ENCODE measurements around the gene ITPKB. TPM values are rescaled to one million over a fixed set of nuclear protein-coding genes. Genes with fewer than 3 reads are reported as not detected.

The ITPKB gene
- total and polyA plus RNA-seq, 4 donors = 2.1 to 31.8 (median 11.7) TPM

- Histone ChIP-seq H3K27ac (ENCODE audit: low read depth in 1 of 2, low read length in 2 of 2) (peak overlapping the region in 1 of 2 donors; percentile 54), H3K36me3 (ENCODE audit: control insufficient read depth in 1 of 2, insufficient read depth in 2 of 2, low read length in 1 of 2) (no peaks in the 10 kb centered on the region), H3K9me3 (ENCODE audit: control insufficient read depth, low read length) (no peaks in the 10 kb centered on the region), H3K27me3 (ENCODE audit: control insufficient read depth in 1 of 2, insufficient read depth in 2 of 2, low read length in 1 of 2) (no peaks in the 10 kb centered on the region), H3K4me1 (ENCODE audit: control insufficient read depth in 1 of 2, insufficient read depth in 2 of 2, low read length in 2 of 2) (peaks cover 5 to 6% of the 10 kb centered on the region in 2 donors), H3K4me3 (ENCODE audit: low read length in 2 of 2) (no peak overlapping the region)
- 59 to 60% methylated on average over 17 of the region's 17 CpGs for WGBS, 2 donors
- DNase-seq (peak; percentile 70 to 83), ATAC-seq (ENCODE audit: low FRiP score) (peak; percentile 37)
- intact Hi-C loops (cut with DNase I) = no loop called here
Measured at GRCh38 chr1:226674892-226675714, 64.0 kb downstream of the ITPKB start.

GRCh38 chr1:226672339-226672762, 66.7 kb downstream of the ITPKB start:
- H3K4me1 ChIP-seq (ENCODE audit: control insufficient read depth in 1 of 2, insufficient read depth in 2 of 2, low read length in 2 of 2) = peaks cover 5 to 6% of the 10 kb centered on the region in 2 donors
- WGBS, 2 donors = 70 to 78% methylated on average over 4 of the region's 4 CpGs
- no peak overlapping the region for H3K4me3 ChIP-seq (ENCODE audit: low read length in 2 of 2)
- no peak for DNase-seq
- H3K27ac ChIP-seq (ENCODE audit: low read depth in 1 of 2, low read length in 2 of 2) = no peak overlapping the region
- ATAC-seq (ENCODE audit: low FRiP score) = no peak
- H3K9me3 ChIP-seq (ENCODE audit: control insufficient read depth, low read length) = no peaks in the 10 kb centered on the region
- intact Hi-C loops (cut with DNase I) = no loop called here
- H3K27me3 ChIP-seq (ENCODE audit: control insufficient read depth in 1 of 2, insufficient read depth in 2 of 2, low read length in 1 of 2) = no peaks in the 10 kb centered on the region
- H3K36me3 ChIP-seq (ENCODE audit: control insufficient read depth in 1 of 2, insufficient read depth in 2 of 2, low read length in 1 of 2) = no peaks in the 10 kb centered on the region

- no peaks in the 10 kb centered on the region for H3K27me3 ChIP-seq (ENCODE audit: control insufficient read depth in 1 of 2, insufficient read depth in 2 of 2, low read length in 1 of 2)
- DNase-seq = no peak
- H3K9me3 ChIP-seq (ENCODE audit: control insufficient read depth, low read length) = no peaks in the 10 kb centered on the region
- no peak for ATAC-seq (ENCODE audit: low FRiP score)
- intact Hi-C loops (cut with DNase I) = no loop called here
- H3K4me1 ChIP-seq (ENCODE audit: control insufficient read depth in 1 of 2, insufficient read depth in 2 of 2, low read length in 2 of 2) = peaks cover 3 to 5% of the 10 kb centered on the region in 2 donors
- no peaks in the 10 kb centered on the region for H3K36me3 ChIP-seq (ENCODE audit: control insufficient read depth in 1 of 2, insufficient read depth in 2 of 2, low read length in 1 of 2)
- 90 to 94% methylated on average over 5 of the region's 5 CpGs for WGBS, 2 donors
- H3K4me3 ChIP-seq (ENCODE audit: low read length in 2 of 2) = no peak overlapping the region
- H3K27ac ChIP-seq (ENCODE audit: low read depth in 1 of 2, low read length in 2 of 2) = no peak overlapping the region
Measured at GRCh38 chr1:226671277-226671676, 67.8 kb downstream of the ITPKB start.

GRCh38 chr1:226670073-226670472, 69.0 kb downstream of the ITPKB start:
- Histone ChIP-seq H3K27ac (ENCODE audit: low read depth in 1 of 2, low read length in 2 of 2) (no peak overlapping the region), H3K36me3 (ENCODE audit: control insufficient read depth in 1 of 2, insufficient read depth in 2 of 2, low read length in 1 of 2) (no peaks in the 10 kb centered on the region), H3K9me3 (ENCODE audit: control insufficient read depth, low read length) (no peaks in the 10 kb centered on the region), H3K4me3 (ENCODE audit: low read length in 2 of 2) (no peak overlapping the region), H3K4me1 (ENCODE audit: control insufficient read depth in 1 of 2, insufficient read depth in 2 of 2, low read length in 2 of 2) (no peaks in the 10 kb centered on the region), H3K27me3 (ENCODE audit: control insufficient read depth in 1 of 2, insufficient read depth in 2 of 2, low read length in 1 of 2) (no peaks in the 10 kb centered on the region)
- WGBS, 2 donors = 87 to 88% methylated on average over 7 of the region's 7 CpGs
- DNase-seq (no peak), ATAC-seq (ENCODE audit: low FRiP score) (no peak)
- intact Hi-C loops (cut with DNase I) = no loop called here

GRCh38 chr1:226668173-226668560, 70.9 kb downstream of the ITPKB start:
- 24 to 26% methylated on average over 5 of the region's 5 CpGs for WGBS, 2 donors
- Histone ChIP-seq H3K4me3 (ENCODE audit: low read length in 2 of 2) (no peak overlapping the region), H3K4me1 (ENCODE audit: control insufficient read depth in 1 of 2, insufficient read depth in 2 of 2, low read length in 2 of 2) (peaks cover 0 to 4% of the 10 kb centered on the region in 2 donors), H3K27me3 (ENCODE audit: control insufficient read depth in 1 of 2, insufficient read depth in 2 of 2, low read length in 1 of 2) (no peaks in the 10 kb centered on the region), H3K27ac (ENCODE audit: low read depth in 1 of 2, low read length in 2 of 2) (no peak overlapping the region), H3K9me3 (ENCODE audit: control insufficient read depth, low read length) (no peaks in the 10 kb centered on the region), H3K36me3 (ENCODE audit: control insufficient read depth in 1 of 2, insufficient read depth in 2 of 2, low read length in 1 of 2) (no peaks in the 10 kb centered on the region)
- ATAC-seq (ENCODE audit: low FRiP score) = no peak
- intact Hi-C loops (cut with DNase I) = no loop called here
- DNase-seq = peak in 1 of 2 donors; percentile 52

GRCh38 chr1:226666692-226667091, 72.4 kb downstream of the ITPKB start:
- no peaks in the 10 kb centered on the region for H3K27me3 ChIP-seq (ENCODE audit: control insufficient read depth in 1 of 2, insufficient read depth in 2 of 2, low read length in 1 of 2)
- 92 to 95% methylated on average over 4 of the region's 4 CpGs for WGBS, 2 donors
- H3K27ac ChIP-seq (ENCODE audit: low read depth in 1 of 2, low read length in 2 of 2) = no peak overlapping the region
- intact Hi-C loops (cut with DNase I) = no loop called here
- peaks cover 0 to 4% of the 10 kb centered on the region in 2 donors for H3K4me1 ChIP-seq (ENCODE audit: control insufficient read depth in 1 of 2, insufficient read depth in 2 of 2, low read length in 2 of 2)
- ATAC-seq (ENCODE audit: low FRiP score) (no peak), DNase-seq (no peak)
- no peaks in the 10 kb centered on the region for H3K36me3 ChIP-seq (ENCODE audit: control insufficient read depth in 1 of 2, insufficient read depth in 2 of 2, low read length in 1 of 2)
- H3K4me3 ChIP-seq (ENCODE audit: low read length in 2 of 2) = no peak overlapping the region
- H3K9me3 ChIP-seq (ENCODE audit: control insufficient read depth, low read length) = no peaks in the 10 kb centered on the region

GRCh38 chr1:226666164-226666506, 72.9 kb downstream of the ITPKB start:
- DNase-seq (peak in 1 of 2 donors; percentile 77), ATAC-seq (ENCODE audit: low FRiP score) (no peak)
- Histone ChIP-seq H3K4me1 (ENCODE audit: control insufficient read depth in 1 of 2, insufficient read depth in 2 of 2, low read length in 2 of 2) (peaks cover 0 to 4% of the 10 kb centered on the region in 2 donors), H3K27ac (ENCODE audit: low read depth in 1 of 2, low read length in 2 of 2) (no peak overlapping the region), H3K4me3 (ENCODE audit: low read length in 2 of 2) (no peak overlapping the region), H3K27me3 (ENCODE audit: control insufficient read depth in 1 of 2, insufficient read depth in 2 of 2, low read length in 1 of 2) (no peaks in the 10 kb centered on the region), H3K9me3 (ENCODE audit: control insufficient read depth, low read length) (no peaks in the 10 kb centered on the region), H3K36me3 (ENCODE audit: control insufficient read depth in 1 of 2, insufficient read depth in 2 of 2, low read length in 1 of 2) (no peaks in the 10 kb centered on the region)
- intact Hi-C loops (cut with DNase I) = no loop called here
- 50 to 63% methylated on average over 6 of the region's 6 CpGs for WGBS, 2 donors

- H3K27ac ChIP-seq (ENCODE audit: low read depth in 1 of 2, low read length in 2 of 2) = peak overlapping the region; percentile 62 to 93
- intact Hi-C loops (cut with DNase I) = no loop called here
- H3K4me1 ChIP-seq (ENCODE audit: control insufficient read depth in 1 of 2, insufficient read depth in 2 of 2, low read length in 2 of 2) = peaks cover 0 to 4% of the 10 kb centered on the region in 2 donors
- no peaks in the 10 kb centered on the region for H3K27me3 ChIP-seq (ENCODE audit: control insufficient read depth in 1 of 2, insufficient read depth in 2 of 2, low read length in 1 of 2)
- WGBS, 2 donors = 93 to 95% methylated on average over 17 of the region's 17 CpGs
- H3K4me3 ChIP-seq (ENCODE audit: low read length in 2 of 2) = no peak overlapping the region
- ATAC-seq (ENCODE audit: low FRiP score) (no peak), DNase-seq (peak; percentile 39 to 50)
- H3K36me3 ChIP-seq (ENCODE audit: control insufficient read depth in 1 of 2, insufficient read depth in 2 of 2, low read length in 1 of 2) = no peaks in the 10 kb centered on the region
- H3K9me3 ChIP-seq (ENCODE audit: control insufficient read depth, low read length) = no peaks in the 10 kb centered on the region
Measured at GRCh38 chr1:226665505-226666163, 73.4 kb downstream of the ITPKB start.
